HG03378 (cell line): ENCODE data around the gene MDM2.
"Not testable (repeated sequence)": the region's sequence is repeated elsewhere in the genome, so short reads cannot be mapped to it uniquely, and the experiment has no call there.

Source experiments
- ATAC-seq: cut with Tn5 transposase; IDR thresholded peaks from one replicate; pipeline ENCODE4 v1.9.1; 2021; ENCODE audit warnings: mild to moderate bottlenecking, moderate library complexity; ENCODE audit not compliant: unreplicated experiment

MDM2 gene

GRCh38 chr12:68824597-68825250 lies 16.7 kb downstream of the MDM2 start:
- ATAC-seq = no peak

- ATAC-seq = no peak
These were observed 17.7 kb downstream of the MDM2 start for GRCh38 chr12:68825569-68826217.

GRCh38 chr12:68827895-68828671 lies 20.1 kb downstream of the MDM2 start:
- no peak for ATAC-seq

- no peak for ATAC-seq
These were observed 20.7 kb downstream of the MDM2 start for GRCh38 chr12:68828672-68829068.

GRCh38 chr12:68831272-68831671 lies 23.3 kb downstream of the MDM2 start:
- ATAC-seq = no peak

- no peak for ATAC-seq
These were observed 23.9 kb downstream of the MDM2 start for GRCh38 chr12:68831751-68832503.

- ATAC-seq = no peak
These were observed 24.5 kb downstream of the MDM2 start for GRCh38 chr12:68832504-68832867.

GRCh38 chr12:68833508-68833907 lies 25.5 kb downstream of the MDM2 start:
- ATAC-seq = no peak

GRCh38 chr12:68835333-68835908 lies 27.4 kb downstream of the MDM2 start:
- no peak for ATAC-seq

GRCh38 chr12:68837215-68837614 lies 29.2 kb downstream of the MDM2 start:
- no peak for ATAC-seq

- no peak for ATAC-seq
These were observed 30.3 kb downstream of the MDM2 start for GRCh38 chr12:68838046-68838886.

- no peak for ATAC-seq
These were observed 31.5 kb downstream of the MDM2 start for GRCh38 chr12:68839183-68840147.

GRCh38 chr12:68841175-68841574 lies 33.2 kb downstream of the MDM2 start:
- not testable (repeated sequence) for ATAC-seq

GRCh38 chr12:68841717-68842116 lies 33.7 kb downstream of the MDM2 start:
- ATAC-seq = no peak

GRCh38 chr12:68842123-68842522 lies 34.1 kb downstream of the MDM2 start:
- no peak for ATAC-seq

- no peak for ATAC-seq
These were observed 35.0 kb downstream of the MDM2 start for GRCh38 chr12:68842784-68843567.

GRCh38 chr12:68844318-68844745 lies 36.4 kb downstream of the MDM2 start:
- no peak for ATAC-seq
